Measurements from ENCODE around the gene PBXIP1.
A peak's percentile ranks its signal among the peaks of the same experiment; 100 is the strongest.

PBXIP1 gene

GRCh38 chr1:154958036-154958435, 2.1 kb upstream of the PBXIP1 start:
- no peak for DNase-seq (ENCODE audit: low read depth in 2 of 2)

DNA sequence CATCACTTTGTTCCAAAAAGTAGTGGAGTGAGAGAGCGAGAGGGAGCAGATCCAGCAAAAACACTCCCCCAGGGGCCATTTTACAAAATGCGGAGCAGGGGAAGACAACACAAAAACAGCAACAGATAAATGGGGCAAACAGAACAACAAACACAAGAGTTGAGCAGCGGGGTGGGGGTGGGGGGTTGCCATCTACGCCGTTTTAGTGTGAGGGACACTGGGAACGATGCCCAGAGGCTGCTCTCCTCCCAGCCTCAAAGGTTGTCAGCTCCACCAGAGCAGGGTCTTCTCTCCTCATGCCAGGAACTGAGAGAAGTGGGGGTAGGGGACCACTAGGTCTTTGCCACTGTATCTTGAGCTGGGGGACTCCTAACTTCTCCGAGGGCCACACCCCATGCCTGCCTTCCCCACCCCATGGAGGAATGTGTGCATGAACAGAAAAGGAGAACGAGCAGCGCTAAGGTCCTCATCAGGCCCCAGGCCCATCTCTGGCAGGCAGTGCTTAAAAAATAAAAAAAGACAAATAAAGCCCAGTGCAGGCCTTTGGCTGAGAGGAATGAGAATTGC, 1.3 kb upstream of the PBXIP1 start:
- no peak for DNase-seq (ENCODE audit: low read depth in 2 of 2)

DNA sequence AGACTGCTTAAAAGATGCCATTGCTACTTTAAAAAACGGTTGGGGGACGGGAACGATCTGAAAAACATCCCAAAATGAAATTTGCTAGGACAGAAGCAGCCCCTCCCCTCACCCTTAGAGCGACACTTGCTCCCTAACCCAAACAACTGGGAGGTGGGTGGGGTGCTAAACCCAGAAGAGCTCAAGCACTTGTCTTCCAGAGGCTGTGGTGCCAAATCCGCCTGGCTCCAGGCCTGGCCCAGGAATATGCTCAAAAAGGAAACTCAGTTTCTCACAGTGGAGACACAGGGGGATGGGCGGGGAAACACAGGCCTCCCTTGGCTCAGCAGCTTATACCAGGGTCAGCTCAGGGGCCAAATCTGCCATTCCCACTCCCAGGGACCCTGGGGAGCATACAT, 644 bp upstream of the PBXIP1 start:
- DNase-seq (ENCODE audit: low read depth in 2 of 2), result no peak

DNA sequence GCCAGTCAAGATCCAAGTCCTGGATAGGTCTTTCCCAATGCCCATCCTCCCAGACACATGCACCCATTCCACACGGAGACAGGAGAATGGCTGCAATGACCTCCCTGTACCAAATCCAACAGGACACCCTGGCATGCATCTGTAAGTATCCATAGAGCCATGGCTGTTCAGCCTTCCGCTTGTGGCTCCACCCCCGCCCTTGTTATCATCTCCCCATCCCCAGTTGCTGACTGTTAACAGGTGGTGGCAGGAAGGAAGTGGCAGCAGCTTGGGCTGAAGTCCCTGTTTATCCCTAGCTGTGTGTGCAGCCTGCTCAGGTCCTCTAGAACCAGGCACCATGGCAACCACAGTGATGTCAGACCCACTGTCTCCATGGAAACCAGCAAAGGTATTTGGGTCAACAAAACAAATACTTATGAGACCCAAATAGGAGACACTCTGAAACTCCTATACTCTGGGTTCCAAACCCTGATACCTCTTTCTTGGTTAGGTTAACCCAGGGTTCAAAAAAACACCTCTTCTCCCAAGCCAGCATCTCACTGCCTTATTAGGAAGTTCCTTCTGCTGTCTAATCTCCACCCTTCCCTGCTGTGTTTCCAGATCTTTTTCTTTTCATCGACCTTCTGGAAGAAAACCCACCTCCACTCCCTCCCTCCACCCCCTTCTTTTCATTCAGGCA, 721 bp downstream of the PBXIP1 start:
- DNase-seq (ENCODE audit: low read depth in 2 of 2), result peak in 1 of 2 donors; percentile 59

DNA sequence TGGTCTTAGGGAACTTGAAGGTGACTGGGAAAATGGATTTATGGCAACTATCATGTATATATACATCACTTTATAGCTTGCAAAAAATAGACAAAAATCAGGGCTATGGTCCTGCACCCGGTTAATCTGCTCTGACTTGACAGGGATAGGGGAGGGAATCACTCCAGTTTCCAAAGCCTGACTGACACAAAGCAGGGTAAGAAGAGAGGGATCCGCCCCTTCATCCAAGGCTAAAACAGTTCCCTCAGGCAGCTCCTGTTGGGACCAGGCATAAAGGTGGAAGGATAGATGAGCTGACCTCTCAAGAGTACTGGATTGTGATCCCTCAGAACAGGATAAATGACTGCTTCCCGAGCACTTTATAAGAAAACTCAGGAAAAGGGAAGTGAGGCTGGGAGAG, 1.4 kb downstream of the PBXIP1 start:
- no peak for DNase-seq (ENCODE audit: low read depth in 2 of 2)

- DNase-seq (ENCODE audit: low read depth in 2 of 2), result no peak
Observed at GRCh38 chr1:154953611-154954038, 2.3 kb downstream of the PBXIP1 start.

DNA sequence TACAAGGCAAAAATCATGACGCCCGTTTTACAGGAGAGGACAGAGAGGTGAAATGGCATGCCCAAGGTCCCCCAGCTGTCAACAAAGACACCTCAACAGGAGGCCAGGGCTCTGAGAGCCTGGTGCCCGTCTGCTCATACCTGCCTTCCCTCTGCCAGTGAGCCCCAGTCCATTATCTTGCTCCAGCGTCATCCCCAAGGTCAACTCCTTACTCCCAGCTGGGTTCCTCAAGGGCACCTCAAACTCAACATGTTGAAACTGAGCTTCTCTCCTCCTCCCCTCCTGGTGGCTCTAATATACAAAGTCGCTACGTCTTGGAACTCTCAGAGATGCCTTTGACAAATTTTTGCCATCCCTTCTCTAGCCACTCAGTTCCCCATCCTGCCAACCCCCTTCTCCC, 3.2 kb downstream of the PBXIP1 start:
- no peak for DNase-seq (ENCODE audit: low read depth in 2 of 2)

DNA sequence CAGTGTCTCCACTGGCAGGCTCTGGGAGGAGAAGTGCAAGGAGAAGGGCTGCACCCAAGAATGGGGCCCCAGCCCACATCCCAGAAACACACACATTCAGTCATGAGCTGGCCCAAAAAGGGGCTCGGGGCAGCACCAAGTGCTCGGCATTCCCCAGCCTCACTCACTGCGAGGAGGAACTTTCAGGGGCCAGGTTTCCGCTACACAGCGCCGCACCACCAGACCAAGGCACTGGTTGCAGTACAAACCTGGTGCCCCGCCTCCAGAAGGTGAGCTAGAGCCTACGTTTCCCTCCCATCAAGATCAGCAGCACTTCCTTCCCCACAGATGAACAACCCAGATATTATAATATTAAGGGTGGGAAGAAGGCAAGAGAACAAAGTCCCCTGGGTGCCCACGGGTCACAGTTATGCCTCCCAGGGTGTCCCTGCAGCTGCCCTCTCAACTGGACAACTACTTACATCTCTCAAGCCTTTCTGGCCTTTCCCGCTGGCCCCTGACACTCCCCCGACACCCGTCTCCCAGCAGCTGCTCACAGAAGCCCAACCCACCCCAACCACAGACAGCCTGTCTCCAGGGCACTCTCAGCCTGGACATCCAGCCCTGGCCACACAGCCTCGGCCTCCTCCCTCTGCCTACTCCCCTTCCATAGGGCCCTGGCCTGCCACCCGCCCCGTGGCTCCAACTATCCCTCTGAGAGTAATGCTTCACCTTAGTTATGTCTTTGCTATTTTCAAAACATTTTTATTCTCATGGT, 3.8 kb downstream of the PBXIP1 start:
- DNase-seq (ENCODE audit: low read depth in 2 of 2), result peak in 1 of 2 donors; percentile 57

DNA sequence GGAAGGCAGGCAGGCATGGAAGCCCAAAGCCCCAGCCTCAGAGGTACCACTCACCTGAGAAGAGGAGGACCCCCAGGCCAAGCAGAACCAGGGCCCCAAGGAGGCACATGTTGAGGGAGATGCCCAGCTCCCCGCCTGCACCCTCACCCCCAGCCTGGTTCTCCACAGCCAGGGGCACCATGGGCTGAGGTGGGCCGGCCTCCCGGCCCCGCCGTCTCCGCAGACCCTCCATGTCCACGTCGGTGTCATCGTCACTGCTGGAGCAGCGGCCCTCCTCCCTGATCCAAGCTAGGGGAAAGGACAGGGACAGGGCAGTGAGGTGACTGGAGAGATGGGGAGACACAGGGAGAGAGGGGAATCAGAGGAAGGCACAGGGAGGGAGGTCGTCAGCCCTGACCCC, 7.8 kb downstream of the PBXIP1 start:
- DNase-seq (ENCODE audit: low read depth in 2 of 2), result no peak

- no peak for DNase-seq (ENCODE audit: low read depth in 2 of 2)
Observed at GRCh38 chr1:154945962-154946850, 9.7 kb downstream of the PBXIP1 start.

DNA sequence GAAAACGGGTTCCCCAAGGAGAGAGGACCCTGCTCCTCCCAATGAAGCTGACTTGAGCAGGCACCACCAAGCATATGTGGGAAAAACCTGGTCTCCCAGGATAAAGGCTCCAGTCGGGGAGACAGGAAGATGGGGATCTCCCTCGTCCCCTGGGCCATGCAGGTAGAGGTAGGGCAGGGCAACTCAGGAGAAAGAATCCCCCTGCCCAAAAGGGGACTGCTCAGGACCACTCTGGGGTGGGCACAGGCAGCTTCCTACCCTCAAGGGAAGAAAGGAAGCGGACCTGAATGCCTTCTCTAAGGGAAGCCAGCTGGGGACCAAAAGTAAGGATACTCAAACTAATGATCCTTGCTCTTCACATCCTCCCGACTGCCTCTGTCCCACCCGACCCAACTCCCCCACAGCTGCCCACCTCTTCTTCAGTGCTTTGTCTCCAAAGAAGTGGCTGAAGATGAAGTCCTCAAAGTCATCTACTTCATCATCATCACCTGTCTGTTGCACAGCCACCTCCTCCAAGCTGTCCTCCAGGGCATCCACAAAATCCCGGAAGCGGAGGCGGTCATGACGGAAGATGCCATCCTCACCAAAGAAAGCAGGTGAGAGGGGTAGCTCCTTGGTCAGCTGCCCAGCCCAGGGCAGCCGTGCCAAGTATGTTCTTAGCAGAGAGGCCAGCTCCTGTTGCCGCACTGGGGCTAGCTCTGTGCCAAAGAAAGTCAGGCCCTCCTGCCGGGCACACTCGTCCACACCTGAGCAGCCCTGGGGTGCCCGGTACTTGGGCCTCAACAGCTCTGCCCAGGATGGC, 10.5 kb downstream of the PBXIP1 start:
- no peak for DNase-seq (ENCODE audit: low read depth in 2 of 2)

- DNase-seq (ENCODE audit: low read depth in 2 of 2), result no peak
Observed at GRCh38 chr1:154944401-154945159, 11.3 kb downstream of the PBXIP1 start.

- no peak for DNase-seq (ENCODE audit: low read depth in 2 of 2)
Observed at GRCh38 chr1:154943649-154944400, 12.1 kb downstream of the PBXIP1 start.

- DNase-seq (ENCODE audit: low read depth in 2 of 2), result no peak
Observed at GRCh38 chr1:154941333-154942013, 14.4 kb downstream of the PBXIP1 start.

GRCh38 chr1:154940651-154941194, 15.2 kb downstream of the PBXIP1 start:
- DNase-seq (ENCODE audit: low read depth in 2 of 2), result no peak

GRCh38 chr1:154940213-154940560, 15.7 kb downstream of the PBXIP1 start:
- no peak for DNase-seq (ENCODE audit: low read depth in 2 of 2)

DNA sequence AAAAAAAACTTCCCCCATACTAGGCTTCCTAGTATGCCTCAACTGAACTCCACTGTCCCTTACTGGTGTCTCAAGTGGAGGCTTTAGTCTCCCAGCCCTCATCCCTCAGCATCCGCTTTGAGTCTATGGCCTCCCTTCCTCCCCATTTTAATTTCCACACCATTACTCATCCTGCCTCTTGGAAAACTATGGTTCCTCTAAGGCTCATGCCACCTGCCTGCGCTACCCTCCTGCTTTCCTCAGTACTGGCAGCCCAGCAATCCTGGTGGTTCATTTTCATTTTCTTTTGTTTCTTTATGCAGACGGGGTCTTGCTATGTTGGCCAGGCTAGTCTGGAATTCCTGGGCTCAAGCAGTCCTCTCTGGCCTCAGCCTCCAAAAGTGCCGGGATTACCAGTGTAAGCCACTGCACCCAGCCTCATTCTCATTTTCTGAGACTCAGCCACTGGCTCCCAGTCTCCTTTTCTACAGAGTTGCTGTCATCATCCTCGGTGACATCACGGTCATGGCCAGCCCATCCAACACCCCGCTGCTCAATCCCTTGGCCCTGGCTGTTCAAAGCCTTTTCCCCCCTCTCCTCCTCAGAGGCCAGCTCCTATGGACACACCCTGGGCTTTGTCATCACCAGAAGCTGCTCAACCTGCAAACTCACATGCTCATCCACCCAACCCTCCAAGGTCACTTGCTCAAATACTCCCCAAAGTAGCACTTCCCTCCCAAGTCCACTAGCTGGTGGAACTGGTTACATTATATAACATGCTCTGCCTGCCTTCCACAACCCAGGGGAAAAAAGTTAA, 17.1 kb downstream of the PBXIP1 start:
- no peak for DNase-seq (ENCODE audit: low read depth in 2 of 2)

GRCh38 chr1:154937988-154938386, 17.9 kb downstream of the PBXIP1 start:
- DNase-seq (ENCODE audit: low read depth in 2 of 2), result no peak
